ENCODE measurements around the gene METTL6.
"Not testable (repeated sequence)": the region's sequence is repeated elsewhere in the genome, so short reads cannot be mapped to it uniquely, and the experiment has no call there.

Gene METTL6

GRCh38 chr3:15427182-15427880 lies at the start of gene METTL6, which contains the start of gene EAF1:
METTL6 (minus strand) TSS chr3:15427544; CDS start chr3:15426511, 1,033 bp downstream.
EAF1 (plus strand) TSS chr3:15427598; CDS start chr3:15427780, 182 bp downstream.
- DNase-seq: peak; percentile 82 to 84

GRCh38 chr3:15476378-15476777 lies 49.0 kb upstream of the METTL6 start:
- no peak for DNase-seq

- DNase-seq: no peak
Observed at GRCh38 chr3:15475161-15475560, 47.8 kb upstream of the METTL6 start.

- no peak for DNase-seq
Observed at GRCh38 chr3:15471861-15472260, 44.5 kb upstream of the METTL6 start.

GRCh38 chr3:15470849-15471248 lies 43.5 kb upstream of the METTL6 start:
- DNase-seq: no peak

GRCh38 chr3:15470261-15470660 lies 42.9 kb upstream of the METTL6 start:
- DNase-seq: no peak

- DNase-seq: no peak
Observed at GRCh38 chr3:15467227-15468181, 40.2 kb upstream of the METTL6 start.

- no peak for DNase-seq
Observed at GRCh38 chr3:15465876-15466585, 38.7 kb upstream of the METTL6 start.

GRCh38 chr3:15462451-15462850 lies 35.1 kb upstream of the METTL6 start:
- no peak for DNase-seq

GRCh38 chr3:15460891-15461531 lies 33.7 kb upstream of the METTL6 start:
- no peak for DNase-seq

- no peak for DNase-seq
Observed at GRCh38 chr3:15458212-15458780, 31.0 kb upstream of the METTL6 start.

- not testable (repeated sequence) for DNase-seq
Observed at GRCh38 chr3:15456915-15457314, 29.6 kb upstream of the METTL6 start.

GRCh38 chr3:15456321-15456720 lies 29.0 kb upstream of the METTL6 start:
- DNase-seq: no peak

- no peak for DNase-seq
Observed at GRCh38 chr3:15455756-15456155, 28.4 kb upstream of the METTL6 start.

- DNase-seq: no peak
Observed at GRCh38 chr3:15454965-15455364, 27.6 kb upstream of the METTL6 start.

- no peak for DNase-seq
Observed at GRCh38 chr3:15453991-15454625, 26.8 kb upstream of the METTL6 start.

- DNase-seq: no peak
Observed at GRCh38 chr3:15453501-15453900, 26.2 kb upstream of the METTL6 start.

- no peak for DNase-seq
Observed at GRCh38 chr3:15452961-15453360, 25.6 kb upstream of the METTL6 start.

- no peak for DNase-seq
Observed at GRCh38 chr3:15452156-15452555, 24.8 kb upstream of the METTL6 start.

- no peak for DNase-seq
Observed at GRCh38 chr3:15451216-15452113, 24.1 kb upstream of the METTL6 start.
